COR-L47 (cell line): ENCODE data around the gene GPR135.
"Not testable (repeated sequence)": the region's sequence is repeated elsewhere in the genome, so short reads cannot be mapped to it uniquely, and the experiment has no call there.

Source experiments
- DNase-seq: peaks from one replicate; lab custom pipeline; 2025; lab: John Stamatoyannopoulos, UW

GPR135 gene

DNA sequence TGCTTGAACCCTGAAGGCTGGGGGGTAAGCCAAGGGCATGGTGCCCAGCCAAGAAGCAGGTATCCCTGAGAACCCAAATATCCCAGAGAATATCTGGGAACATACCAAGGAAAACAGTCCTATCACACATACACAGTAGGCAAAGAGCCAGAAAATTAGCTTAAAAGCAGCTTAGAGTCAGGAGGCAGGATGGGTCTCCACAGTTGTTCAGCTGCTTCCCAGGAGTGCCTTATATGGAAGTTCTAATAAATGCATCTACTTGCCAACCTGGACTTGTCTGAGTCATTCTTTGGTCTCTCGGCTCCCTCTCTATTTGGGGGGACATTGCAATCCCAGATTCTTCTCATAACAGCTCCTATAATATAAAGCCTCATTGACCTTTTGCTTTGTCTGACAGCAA, 9.0 kb upstream of the GPR135 start:
- DNase-seq = no peak

DNA sequence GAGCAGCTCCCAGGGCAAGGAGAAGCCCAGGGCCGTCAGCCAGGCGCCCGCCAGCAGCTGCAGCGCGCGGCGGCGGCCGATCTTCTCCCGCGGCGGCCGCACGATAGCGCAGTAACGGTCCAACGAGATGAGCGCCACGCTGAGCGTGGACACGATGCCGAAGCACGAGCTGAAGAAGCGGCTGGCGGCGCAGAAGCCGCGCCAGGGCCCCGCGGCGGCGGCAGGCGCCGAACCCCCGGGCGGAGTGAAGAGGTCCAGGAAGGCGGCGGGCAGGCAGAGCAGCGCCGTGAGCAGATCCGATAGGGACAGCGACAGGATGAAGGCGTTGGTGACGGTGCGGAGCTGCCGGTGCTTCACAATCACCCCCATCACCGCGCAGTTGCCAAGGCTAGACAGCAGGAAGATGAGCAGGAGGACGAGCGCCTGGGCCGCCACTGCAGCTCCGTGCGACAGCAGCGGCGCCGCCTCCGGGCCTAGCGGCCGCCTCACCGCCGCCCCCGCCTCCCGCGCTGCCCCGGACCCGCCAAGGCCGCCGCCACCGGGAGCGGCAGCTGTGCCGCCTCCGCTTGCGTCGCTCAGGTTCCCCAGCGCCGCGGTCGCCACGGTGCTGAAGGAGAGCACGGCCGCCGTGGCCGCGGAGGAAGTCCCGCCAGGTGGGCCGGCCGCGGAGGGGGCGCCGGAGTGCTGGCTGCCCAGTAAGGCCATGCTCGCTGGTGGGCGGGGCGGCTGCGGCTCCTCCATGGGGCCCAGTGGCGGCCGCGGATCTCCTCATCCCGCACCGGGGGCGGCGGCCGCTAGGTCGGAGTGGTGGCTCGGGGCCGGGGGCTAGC, 479 bp downstream of the GPR135 start:
- peak; percentile 75 for DNase-seq

DNA sequence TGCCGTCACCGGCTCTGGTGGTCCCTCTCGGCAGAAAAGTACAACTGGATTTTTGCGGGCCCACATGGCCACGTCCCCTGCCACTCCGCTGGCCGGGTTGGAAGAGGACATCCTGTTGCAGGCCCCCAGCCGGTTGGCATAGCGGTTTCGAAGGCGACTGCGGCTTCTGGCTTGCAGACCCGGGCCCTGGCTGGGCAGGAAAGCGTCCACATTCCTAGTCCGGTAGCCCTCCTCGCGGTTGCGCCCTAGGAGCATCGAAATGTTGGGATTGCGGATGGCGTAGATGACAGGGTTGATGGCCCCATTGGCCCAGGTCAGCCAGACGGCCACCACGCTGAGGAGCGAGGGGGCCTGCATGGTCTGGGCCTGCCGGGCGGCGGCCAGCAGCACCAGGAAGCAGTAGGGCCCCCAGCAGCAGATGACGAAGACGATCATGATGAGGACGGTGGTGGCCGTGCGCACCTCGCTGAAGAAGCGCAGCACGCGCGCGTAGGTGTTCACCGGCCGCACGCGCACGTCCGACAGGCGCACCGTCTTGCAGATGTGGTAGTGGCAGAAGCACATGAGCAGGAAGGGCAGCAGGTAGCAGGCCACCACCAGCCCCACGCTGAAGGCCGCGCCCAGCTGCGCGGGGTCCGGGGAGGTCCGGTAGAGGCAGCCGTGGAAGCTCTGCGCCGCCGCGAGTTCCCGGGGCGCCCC, 1.2 kb downstream of the GPR135 start:
- no peak for DNase-seq

DNA sequence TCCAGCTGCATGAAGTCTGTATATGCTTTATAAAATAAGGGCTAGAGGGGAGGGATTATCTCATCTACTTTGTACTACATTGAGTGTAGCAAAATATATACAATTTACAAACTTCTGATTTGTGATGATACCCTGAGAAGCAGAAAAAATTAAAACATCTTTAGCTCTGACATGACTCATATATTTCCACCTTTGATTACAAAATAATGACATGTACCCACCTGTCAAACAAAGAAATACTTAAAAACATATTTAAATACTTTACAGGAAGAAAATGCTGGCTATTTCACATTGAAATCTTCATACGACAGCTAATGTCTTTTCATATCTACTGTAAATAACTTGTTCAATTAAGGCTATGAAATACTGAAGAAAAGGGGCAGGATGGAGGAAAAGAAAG, 3.3 kb downstream of the GPR135 start:
- no peak for DNase-seq

DNA sequence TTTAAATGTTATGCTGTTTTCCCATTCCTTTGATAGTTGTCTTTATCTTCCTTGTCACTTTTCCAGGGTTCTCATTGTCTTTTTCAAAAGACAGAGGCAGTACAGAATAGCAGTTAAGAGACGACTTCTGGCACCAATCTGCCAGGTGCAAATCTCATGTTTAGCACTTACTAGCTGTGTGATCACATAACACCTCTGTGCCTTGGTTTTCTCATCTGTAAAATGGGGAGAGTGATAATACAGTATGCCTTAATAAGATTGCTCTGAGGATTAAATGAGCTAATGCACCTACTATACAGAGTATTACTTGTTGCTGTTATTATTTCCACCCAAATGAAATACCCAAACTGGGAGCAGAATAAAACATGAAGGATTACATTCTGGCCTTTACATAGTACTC, 4.8 kb downstream of the GPR135 start:
- no peak for DNase-seq

DNA sequence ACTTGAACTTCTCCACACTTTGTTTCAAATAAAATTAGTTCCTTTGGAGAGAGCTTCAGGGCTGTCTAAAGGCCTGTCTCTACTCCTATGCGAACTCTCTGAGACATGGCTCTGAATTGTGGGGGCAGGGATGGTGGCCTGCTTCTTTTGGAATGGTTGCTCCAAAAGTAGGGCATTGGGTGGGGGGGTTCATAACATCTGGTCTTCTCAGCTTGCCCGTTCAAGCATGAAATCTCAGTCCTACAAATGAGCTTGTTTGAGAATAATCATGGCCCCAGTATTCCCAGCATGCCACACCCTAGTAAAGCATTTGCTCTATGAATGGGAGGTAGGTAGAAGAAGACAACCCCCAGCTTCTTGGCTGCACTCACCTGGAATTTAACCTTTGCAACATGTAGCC, 6.7 kb downstream of the GPR135 start:
- DNase-seq = no peak

DNA sequence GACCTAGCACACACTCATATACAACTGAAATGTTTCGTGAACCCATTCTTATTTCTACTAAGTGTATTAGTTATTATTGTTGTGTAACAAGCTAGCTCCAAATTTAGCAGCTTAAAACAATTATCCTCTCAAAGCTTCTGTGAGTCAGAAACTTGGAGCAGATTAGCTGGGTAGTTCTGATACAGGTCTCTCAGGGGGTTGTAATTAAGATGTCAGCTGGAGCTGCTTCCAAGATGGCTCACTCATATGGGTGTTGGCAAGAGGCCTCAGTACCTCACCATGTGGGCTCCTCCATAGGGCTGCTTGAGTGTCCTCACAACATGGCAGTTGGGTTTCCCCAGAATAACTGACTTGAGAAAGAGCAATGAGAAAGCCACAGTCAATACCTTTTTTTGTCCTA, 9.8 kb downstream of the GPR135 start:
- no peak for DNase-seq

DNA sequence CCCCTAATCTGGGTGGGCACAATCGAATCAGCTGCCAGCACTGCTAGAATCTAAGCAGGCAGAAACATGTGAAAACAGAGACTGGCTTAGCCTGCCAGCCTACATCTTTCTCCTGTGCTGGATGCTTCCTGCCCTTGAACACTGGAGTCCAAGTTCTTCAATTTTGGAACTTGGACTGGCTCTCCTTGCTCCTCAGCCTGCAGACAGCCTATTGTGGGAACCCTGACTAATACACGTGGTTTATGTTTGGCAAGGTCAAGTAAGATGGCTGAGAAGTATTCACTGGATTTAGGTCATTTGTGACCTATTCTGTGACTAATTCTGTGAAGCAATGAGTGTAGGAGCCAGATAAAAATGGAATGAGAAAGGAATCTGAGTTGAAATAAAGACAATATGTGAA, 11.0 kb downstream of the GPR135 start:
- no peak for DNase-seq

DNA sequence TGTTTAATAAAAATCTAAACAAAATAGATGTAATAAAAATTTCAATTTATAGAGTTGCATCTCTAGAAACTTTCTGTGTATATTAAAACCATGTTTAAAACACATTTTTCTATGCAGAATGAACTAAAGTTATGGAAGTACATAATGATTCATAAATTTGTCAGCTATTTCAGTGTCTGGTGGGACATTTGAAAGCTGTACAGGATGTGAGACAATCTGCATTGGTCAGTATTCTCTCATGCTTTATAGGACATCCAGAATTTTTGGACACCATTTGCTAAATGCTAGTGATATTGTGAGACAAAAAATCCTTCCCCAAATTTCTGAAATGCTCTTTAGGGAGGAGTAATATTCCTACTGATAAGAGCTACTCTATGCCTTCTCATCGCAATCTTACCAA, 13.3 kb downstream of the GPR135 start:
- DNase-seq = no peak

DNA sequence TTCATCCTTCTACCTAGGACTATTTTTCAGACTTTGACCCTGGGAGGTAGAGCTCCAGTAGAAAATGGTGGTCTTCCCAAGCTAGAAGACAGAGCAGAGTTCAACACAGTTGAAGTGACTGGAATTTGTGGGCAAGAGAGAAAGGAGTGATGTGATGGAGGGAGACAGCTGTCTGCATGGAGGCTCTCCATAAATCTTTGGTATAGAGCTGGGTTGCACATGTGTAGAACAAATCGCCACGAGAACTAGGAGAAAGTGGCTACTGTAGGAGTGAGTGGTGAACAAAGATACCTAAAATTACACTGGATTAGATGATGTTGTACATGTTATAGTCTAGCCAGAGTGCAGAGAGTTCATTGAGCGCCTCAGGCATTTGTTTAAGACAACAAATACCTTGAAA, 14.5 kb downstream of the GPR135 start:
- no peak for DNase-seq

DNA sequence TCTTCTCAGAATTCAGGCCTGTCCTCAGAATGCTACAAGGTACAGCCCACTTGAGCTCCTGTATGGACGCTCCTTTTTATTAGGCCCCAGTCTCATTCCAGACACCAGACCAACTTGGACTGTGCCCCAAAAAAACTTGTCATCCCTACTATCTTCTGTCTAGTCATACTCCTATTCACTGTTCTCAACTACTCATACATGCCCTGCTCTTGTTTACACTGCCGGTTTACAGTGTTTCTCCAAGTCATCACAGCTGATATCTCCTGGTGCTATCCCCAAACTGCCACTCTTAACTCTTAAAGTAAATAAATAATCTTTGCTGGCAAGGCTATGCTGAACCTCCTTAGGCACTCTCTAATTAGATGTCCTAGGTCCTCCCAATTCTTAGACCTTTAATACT, 16.5 kb downstream of the GPR135 start:
- DNase-seq = not testable (repeated sequence)

DNA sequence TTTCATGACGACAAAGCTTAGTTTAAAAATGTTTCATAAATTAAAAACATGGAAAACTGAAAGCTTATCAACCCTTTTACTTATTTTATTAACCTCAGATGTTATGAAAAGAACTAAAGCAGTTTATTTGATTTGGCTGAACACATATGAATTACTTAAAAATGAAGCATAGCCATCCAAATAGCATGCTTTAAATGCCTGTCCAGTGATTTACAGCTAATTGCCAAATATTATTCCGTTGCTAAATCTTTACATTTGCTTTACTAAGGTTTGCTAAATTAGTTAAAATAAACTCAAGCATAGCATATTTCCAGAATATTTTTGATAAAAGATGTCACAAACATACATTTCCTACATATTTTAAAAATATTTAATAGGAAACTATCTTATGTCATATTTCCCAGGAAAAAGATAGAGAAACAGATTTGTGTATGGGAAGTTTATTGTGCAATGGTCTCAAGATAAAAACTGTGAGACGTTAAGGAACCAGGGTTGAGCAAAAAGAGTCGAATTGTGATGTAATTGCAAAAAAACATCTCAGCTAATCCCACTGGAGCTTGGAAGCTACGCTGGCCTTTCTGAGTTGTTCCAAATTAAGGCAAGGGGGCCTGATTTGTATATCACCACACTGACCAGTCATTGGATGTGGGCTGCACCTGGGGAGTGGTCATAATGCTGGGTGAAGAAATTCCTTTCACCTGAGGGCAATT, 25.8 kb downstream of the GPR135 start:
- DNase-seq = no peak

DNA sequence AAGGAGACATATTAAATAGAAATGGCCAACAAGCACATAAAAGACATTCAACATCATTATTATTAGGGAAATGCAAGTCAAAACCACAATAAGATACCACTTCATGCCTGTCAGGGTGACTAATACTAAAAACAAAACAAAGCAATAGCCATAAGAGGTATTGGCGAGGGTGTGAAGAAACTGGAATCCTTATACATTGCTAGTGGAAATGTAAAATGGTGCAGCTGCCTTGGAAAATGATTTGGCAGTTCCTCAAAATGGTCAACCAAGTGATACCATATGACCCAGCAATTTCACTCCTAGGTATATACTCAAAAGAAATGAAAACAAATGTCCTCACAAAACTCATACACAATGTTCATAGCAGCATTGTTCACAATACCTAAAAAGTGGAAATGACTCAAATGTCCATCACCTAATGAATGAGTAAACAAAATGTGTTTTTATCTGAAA, 27.0 kb downstream of the GPR135 start:
- DNase-seq = no peak

DNA sequence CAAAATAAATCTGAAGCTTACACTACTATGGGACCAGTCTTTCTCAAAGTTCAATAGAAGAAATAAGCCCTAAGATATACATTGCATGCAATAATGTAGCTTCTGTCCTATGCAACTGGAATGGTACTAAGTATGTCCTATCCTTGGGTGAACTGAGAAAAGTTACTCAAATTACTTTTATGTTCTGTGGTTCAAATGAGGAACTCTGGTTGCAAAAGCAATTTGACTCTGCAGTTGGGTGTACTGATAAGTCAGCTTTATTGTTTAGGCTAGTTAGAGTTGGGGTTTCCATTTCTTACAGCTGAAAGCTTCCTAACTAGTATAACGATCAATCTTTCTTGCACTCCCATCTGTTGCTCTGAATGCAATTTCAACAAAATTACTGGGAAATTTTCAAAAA, 29.2 kb downstream of the GPR135 start:
- no peak for DNase-seq

DNA sequence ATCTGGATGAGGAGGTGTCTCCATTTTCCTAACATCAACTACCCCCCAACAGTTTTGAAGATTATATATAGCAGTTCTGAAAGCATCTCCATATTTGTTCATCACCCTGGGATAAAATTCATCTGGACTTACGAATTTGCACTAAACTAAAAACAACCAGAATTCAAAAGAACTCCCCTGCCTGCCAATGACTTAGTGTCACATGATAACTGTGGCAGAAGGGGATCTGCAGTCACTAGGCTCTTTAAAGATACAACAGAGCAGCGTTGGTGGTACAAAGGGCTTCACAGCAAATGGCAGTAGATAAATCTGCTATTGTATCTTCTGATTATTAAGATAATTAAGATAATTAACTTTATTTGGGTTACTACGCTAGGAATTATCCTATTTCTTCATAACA, 30.1 kb downstream of the GPR135 start:
- DNase-seq = no peak

DNA sequence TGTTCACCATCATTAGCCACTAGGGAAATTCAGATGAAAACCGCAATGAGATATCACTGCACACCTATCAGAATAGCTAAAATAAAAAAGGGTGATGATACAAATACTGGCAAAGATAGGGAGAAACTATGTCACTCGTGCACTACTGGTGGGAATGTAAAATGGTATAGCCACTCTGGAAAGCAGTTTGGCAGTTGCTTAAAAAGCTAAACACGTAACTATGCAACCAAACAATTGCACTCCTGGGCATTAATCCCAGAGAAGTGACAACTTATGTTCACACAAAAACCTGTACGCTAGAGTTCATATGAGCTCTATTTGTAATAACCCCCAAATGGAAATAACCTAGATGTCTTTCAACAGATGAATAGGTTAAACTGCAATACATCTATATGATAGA, 35.4 kb downstream of the GPR135 start:
- no peak for DNase-seq

DNA sequence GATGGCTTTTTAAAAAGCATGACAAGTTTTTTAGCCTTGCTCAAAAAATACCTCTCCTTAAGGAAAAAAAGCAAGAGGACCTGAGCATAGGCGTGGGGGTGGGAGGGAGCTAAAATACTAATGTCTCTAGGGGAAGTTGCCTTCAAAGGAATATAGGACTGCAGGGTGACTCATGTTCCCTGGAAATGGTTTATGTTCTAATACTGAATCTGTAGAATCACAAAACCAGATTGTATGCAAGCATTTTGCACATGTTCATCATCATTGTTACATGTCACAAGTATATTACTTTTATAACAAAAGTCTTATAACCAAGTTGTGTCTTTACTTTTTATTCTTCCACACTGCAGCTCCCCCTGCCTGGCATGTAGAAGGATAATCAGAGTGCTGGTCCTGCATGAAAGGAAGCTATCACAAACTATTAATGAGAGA, 36.6 kb downstream of the GPR135 start:
- no peak for DNase-seq

DNA sequence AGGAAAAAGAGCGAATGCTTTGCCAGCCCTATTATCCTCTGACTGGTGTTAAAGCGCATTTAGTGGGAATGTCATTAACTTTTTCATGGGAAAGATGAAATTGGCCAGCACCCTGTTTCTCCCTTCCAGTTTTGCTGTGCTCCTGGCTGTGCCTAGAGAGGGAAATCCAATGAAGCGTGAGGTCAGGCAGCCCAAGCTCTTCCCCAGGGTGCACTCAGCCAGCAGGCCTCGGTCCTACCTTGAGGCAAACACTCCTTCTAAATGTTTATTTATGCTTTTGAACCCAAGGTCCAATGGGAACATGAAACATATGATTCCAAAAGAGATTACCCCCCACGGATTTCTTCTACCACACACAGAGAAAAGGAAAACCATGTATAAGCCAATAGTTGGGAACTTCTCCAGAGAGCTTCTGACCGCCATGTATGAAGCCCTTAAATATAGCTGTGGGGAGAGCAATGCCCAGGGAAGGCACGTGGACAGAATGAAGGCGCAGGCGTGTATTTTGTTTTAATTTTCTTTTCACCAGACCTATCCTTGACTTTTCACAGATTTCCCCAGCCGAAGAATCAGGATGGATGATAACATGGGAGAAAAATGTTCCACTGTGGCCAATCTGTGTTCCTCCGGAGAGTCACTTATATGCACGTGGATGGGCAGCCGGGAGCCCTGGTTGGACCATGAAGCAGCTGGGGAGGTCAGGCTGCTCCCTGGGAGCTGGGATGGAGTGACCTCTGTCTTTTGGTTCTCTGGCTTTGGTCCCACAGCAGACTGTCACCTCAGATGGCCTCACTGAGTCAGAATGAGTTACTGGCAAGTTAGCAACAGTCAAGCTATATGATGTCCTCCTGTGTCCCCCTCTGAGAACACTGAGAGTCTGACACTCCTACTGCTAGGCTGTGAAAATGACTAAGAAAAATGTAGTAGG, 37.3 kb downstream of the GPR135 start:
- no peak for DNase-seq

DNA sequence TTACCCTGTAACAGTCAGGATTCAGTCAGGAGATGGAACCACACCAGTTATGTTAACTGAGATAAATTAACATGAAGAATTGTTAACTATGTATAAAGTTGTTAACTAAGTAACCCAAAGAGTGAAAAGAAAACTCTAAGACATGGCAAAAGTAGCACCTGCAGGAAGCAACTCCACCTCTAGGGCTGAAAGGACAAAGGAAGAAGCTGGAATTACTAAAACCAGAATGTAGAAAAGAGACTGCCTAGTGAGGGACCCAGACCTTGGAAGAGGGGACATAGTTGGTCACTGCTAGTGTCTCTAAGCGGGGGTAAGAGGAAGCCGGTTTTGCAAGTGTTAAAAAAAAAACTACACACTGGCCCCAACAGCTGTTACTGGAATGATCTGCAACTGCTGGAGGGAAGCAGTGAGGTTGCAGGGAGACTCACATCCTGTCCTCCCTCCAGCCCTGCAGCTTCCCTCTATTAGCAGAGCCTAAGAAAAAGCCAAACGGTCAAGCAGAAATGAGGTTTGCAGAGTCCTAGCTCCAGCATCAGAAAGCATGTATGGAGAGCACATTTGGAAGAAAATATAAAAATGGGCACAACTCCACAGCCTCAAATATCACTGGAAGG, 39.8 kb downstream of the GPR135 start:
- no peak for DNase-seq

DNA sequence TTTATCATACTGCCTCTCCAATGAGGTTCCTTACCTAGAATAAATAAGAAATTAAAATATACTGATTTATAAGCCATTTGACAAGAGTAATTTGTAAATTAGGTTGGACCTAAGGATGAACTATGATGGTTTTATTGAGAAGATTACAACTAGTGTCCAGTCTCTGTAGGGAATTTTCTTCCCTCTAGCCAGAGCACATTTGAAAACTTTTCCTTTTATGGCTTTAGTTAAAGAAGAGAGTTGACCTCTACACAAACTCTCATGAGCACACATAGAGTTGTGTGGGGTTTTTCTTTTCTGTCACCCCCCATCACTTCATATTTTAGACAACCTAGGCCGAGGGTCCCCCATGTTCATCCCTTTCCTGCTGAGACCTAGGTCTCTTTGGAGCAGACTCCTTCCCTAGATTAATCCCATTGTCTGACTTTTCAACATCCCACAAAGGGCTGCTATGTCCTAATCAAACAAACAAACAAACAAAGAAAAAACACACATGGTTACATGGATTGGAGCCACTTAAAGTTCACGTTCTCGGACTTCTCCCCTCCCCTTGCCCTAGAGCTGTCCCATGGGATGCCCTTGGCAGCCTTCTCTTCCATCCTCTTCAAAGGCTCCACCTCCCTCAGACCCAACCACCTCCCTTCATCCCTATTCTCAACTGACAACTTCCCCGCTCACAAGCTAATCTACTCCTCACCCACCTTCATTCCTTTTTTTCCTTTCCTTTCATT, 40.7 kb downstream of the GPR135 start:
- no peak for DNase-seq
